ENCODE measurements around the gene MXRA7.

DNA sequence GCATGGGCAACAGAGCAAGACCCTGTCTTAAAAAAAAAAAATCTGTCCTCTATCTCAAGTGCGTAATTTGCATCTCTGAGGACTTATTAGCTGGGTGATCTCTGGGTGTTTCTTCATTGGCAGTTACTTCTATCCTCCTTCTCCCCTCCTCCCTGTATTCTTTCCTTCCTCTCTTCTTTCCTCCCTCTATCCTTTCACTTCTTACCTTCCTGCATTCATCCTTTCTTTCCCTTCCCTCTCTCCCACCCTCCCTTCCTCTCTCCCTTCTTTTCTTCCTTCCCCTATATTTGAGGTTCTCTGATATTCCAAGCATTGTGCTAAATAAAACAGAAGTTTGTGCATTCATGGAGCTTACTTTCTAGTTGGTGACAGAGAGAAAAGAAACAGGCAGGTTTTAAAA lies 37.9 kb upstream of the MXRA7 start:
- TF ChIP-seq CTCF (IDR thresholded peaks at IDR 0.05) (no peak), POLR2AphosphoS5 (IDR thresholded peaks at IDR 0.05) (no peak)

All from sigmoid colon (tissue), 4 donors.